Measurements from ENCODE around the gene RHOBTB3.

GRCh38 chr5:95760273-95761191 is 29.4 kb downstream of the RHOBTB3 start:
- TF ChIP-seq ARNTL (CRISPR knock-in tag; IDR thresholded peaks at IDR 0.05; ENCODE audit: borderline replicate concordance, low read depth): no peak
- TF ChIP-seq GLIS3 (CRISPR knock-in tag; IDR thresholded peaks at IDR 0.05): no peak
- TF ChIP-seq ZFP3 (CRISPR knock-in tag; IDR thresholded peaks at IDR 0.05): no peak
- TF ChIP-seq ZC3H10 (CRISPR knock-in tag; IDR thresholded peaks at IDR 0.05): no peak
- no peak for TF ChIP-seq PATZ1 (CRISPR knock-in tag; IDR thresholded peaks at IDR 0.05; ENCODE audit: borderline replicate concordance)
- TF ChIP-seq RARB (CRISPR knock-in tag; IDR thresholded peaks at IDR 0.05): no peak
- no peak for TF ChIP-seq CSRNP3 (CRISPR knock-in tag; IDR thresholded peaks at IDR 0.05)

Data from SK-N-SH treated with all-trans-retinoic acid at 6 μM for 48 hours (cell line).